Measurements from ENCODE around the gene DYRK1B. TPM values are rescaled to one million over a fixed set of nuclear protein-coding genes. Genes with fewer than 3 reads are reported as not detected.

Gene DYRK1B
- total RNA-seq, 2 donors from 2014 or later: 18.2 to 48.7 TPM

GRCh38 chr19:39828654-39829032, 5.3 kb downstream of the DYRK1B start:
- no peak for DNase-seq (ENCODE audit: low spot score)
- no peaks in the 10 kb centered on the region for H3K27me3 ChIP-seq (replicated peaks; ENCODE audit: insufficient read depth)
- no peaks in the 10 kb centered on the region for H3K9me3 ChIP-seq
- H3K4me3 ChIP-seq: no peak overlapping the region
- H3K27ac ChIP-seq: no peak overlapping the region
- peaks cover 2 to 25% of the 10 kb centered on the region in 2 donors for H3K36me3 ChIP-seq
- 63% methylated on average over 5 of the region's 5 CpGs for WGBS
- H3K4me1 ChIP-seq (replicated peaks): peaks cover 8% of the 10 kb centered on the region
- intact Hi-C loops (cut with DNase I): no loop called here
- TF ChIP-seq POLR2A (IDR thresholded peaks at IDR 0.05) (no peak), POLR2AphosphoS5 (IDR thresholded peaks at IDR 0.05) (no peak), CTCF (IDR thresholded peaks at IDR 0.05) (no peak)

- H3K27ac ChIP-seq: no peak overlapping the region
- WGBS: 81% methylated on average over 26 of the region's 26 CpGs
- H3K36me3 ChIP-seq: peaks cover 2 to 25% of the 10 kb centered on the region in 2 donors
These were observed 5.8 kb downstream of the DYRK1B start for GRCh38 chr19:39828015-39828653.

GRCh38 chr19:39827216-39827615, 6.7 kb downstream of the DYRK1B start:
- DNase-seq (ENCODE audit: low spot score): no peak
- Histone ChIP-seq H3K36me3 (peaks cover 2 to 25% of the 10 kb centered on the region in 2 donors), H3K27me3 (replicated peaks; ENCODE audit: insufficient read depth) (no peaks in the 10 kb centered on the region), H3K9me3 (no peaks in the 10 kb centered on the region), H3K27ac (no peak overlapping the region), H3K4me1 (replicated peaks) (no peaks in the 10 kb centered on the region), H3K4me3 (no peak overlapping the region)
- TF ChIP-seq POLR2A (IDR thresholded peaks at IDR 0.05) (no peak), POLR2AphosphoS5 (IDR thresholded peaks at IDR 0.05) (no peak), CTCF (IDR thresholded peaks at IDR 0.05) (no peak)
- intact Hi-C loops (cut with DNase I): no loop called here
- WGBS: 83% methylated on average over 13 of the region's 13 CpGs

More at GRCh38 chr19:39828015-39828653, 5.8 kb downstream of the DYRK1B start:
- DNase-seq (ENCODE audit: low spot score): no peak
- H3K4me3 ChIP-seq: no peak overlapping the region
- H3K4me1 ChIP-seq (replicated peaks): peaks cover 8% of the 10 kb centered on the region
- no peaks in the 10 kb centered on the region for H3K27me3 ChIP-seq (replicated peaks; ENCODE audit: insufficient read depth)
- no peaks in the 10 kb centered on the region for H3K9me3 ChIP-seq
- intact Hi-C loops (cut with DNase I): no loop called here
- TF ChIP-seq POLR2A (IDR thresholded peaks at IDR 0.05) (no peak), CTCF (IDR thresholded peaks at IDR 0.05) (no peak), POLR2AphosphoS5 (IDR thresholded peaks at IDR 0.05) (no peak)

GRCh38 chr19:39826311-39826945, 7.5 kb downstream of the DYRK1B start:
- TF ChIP-seq CTCF (IDR thresholded peaks at IDR 0.05) (no peak), POLR2A (IDR thresholded peaks at IDR 0.05) (no peak), POLR2AphosphoS5 (IDR thresholded peaks at IDR 0.05) (no peak)
- Histone ChIP-seq H3K27ac (no peak overlapping the region), H3K36me3 (peaks cover 2 to 25% of the 10 kb centered on the region in 2 donors), H3K27me3 (replicated peaks; ENCODE audit: insufficient read depth) (no peaks in the 10 kb centered on the region), H3K9me3 (no peaks in the 10 kb centered on the region), H3K4me3 (no peak overlapping the region), H3K4me1 (replicated peaks) (no peaks in the 10 kb centered on the region)
- DNase-seq (ENCODE audit: low spot score): no peak
- intact Hi-C loops (cut with DNase I): no loop called here
- WGBS: 90% methylated on average over 33 of the region's 35 CpGs
